Stimulated activated CD4-positive, alpha-beta T cell treated with anti-CD3 and anti-CD28 coated beads, TNF-alpha, amount 100 ng/mL, for 4 hours (primary cell): ENCODE results near the gene TOP2B.

Source experiments
- DNase-seq, 3 experiments: peaks; one replicate each; pipeline ENCODE4 v3.0.0-alpha.2; 2020; ENCODE audit warnings: low read depth in 3 of 3

The TOP2B gene

GRCh38 chr3:25582242-25582641 is 82.5 kb downstream of the TOP2B start:
- DNase-seq, result no peak

GRCh38 chr3:25581823-25582222 is 82.9 kb downstream of the TOP2B start:
- DNase-seq, result no peak

- no peak for DNase-seq
These were observed 83.4 kb downstream of the TOP2B start for GRCh38 chr3:25581335-25581734.

GRCh38 chr3:25580534-25580933 is 84.2 kb downstream of the TOP2B start:
- no peak for DNase-seq

GRCh38 chr3:25578059-25578458 is 86.6 kb downstream of the TOP2B start:
- DNase-seq, result no peak

GRCh38 chr3:25576831-25577454 is 87.8 kb downstream of the TOP2B start:
- no peak for DNase-seq

- DNase-seq, result no peak
These were observed 88.6 kb downstream of the TOP2B start for GRCh38 chr3:25576146-25576545.

GRCh38 chr3:25575001-25575400 is 89.7 kb downstream of the TOP2B start:
- DNase-seq, result no peak

- no peak for DNase-seq
These were observed 90.4 kb downstream of the TOP2B start for GRCh38 chr3:25574172-25574765.

GRCh38 chr3:25573386-25574171 is 91.1 kb downstream of the TOP2B start:
- no peak for DNase-seq

- DNase-seq, result no peak
These were observed 91.8 kb downstream of the TOP2B start for GRCh38 chr3:25572919-25573385.

- DNase-seq, result no peak
These were observed 92.4 kb downstream of the TOP2B start for GRCh38 chr3:25572336-25572735.

GRCh38 chr3:25571285-25571684 is 93.4 kb downstream of the TOP2B start:
- DNase-seq, result no peak

GRCh38 chr3:25568525-25569078 is 96.1 kb downstream of the TOP2B start:
- DNase-seq, result no peak

GRCh38 chr3:25567806-25568524 is 96.7 kb downstream of the TOP2B start:
- DNase-seq, result no peak

GRCh38 chr3:25567388-25567787 is 97.3 kb downstream of the TOP2B start:
- DNase-seq, result no peak

- no peak for DNase-seq
These were observed 98.3 kb downstream of the TOP2B start for GRCh38 chr3:25566358-25566920.

GRCh38 chr3:25565807-25566206 is 98.9 kb downstream of the TOP2B start:
- DNase-seq, result no peak

GRCh38 chr3:25564075-25564474 is 100.6 kb downstream of the TOP2B start:
- no peak for DNase-seq

- no peak for DNase-seq
These were observed 101.1 kb downstream of the TOP2B start for GRCh38 chr3:25563601-25564000.

GRCh38 chr3:25558796-25559195 is 105.9 kb downstream of the TOP2B start:
- no peak for DNase-seq

- DNase-seq, result no peak
These were observed 106.6 kb downstream of the TOP2B start for GRCh38 chr3:25558121-25558520.
